GM13976 (cell line): Measurements from ENCODE around the gene POMC.
"Not testable (repeated sequence)": the region's sequence is repeated elsewhere in the genome, so short reads cannot be mapped to it uniquely, and the experiment has no call there.

ENCODE experiments used
- DNase-seq: peaks from one replicate; pipeline ENCODE4 v3.0.0; 2012; ENCODE audit warnings: low spot score
- CTCF ChIP-seq: IDR thresholded peaks from 2 replicates; pipeline ENCODE4 v1.5.1; 2012; ENCODE audit warnings: borderline replicate concordance, mild to moderate bottlenecking; ENCODE audit not compliant: insufficient read depth; ENCODE audit errors: extremely low read depth, missing control alignments, control extremely low read depth
- in situ Hi-C: fragments of 300-500 bp; cut with MboI; formaldehyde crosslinking; loops from one replicate; pipeline ENCODE4 v1.12.0; 2022; ENCODE audit warnings: low sequenced_read_pairs, mixed read lengths, inconsistent platforms; ENCODE audit not compliant: unreplicated experiment

POMC gene

GRCh38 chr2:25158096-25158852, 10.1 kb downstream of the POMC start:
- in situ Hi-C loops = no loop called here
- DNase-seq = no peak
- TF ChIP-seq CTCF = no peak

GRCh38 chr2:25155401-25155800, 13.0 kb downstream of the POMC start:
- in situ Hi-C loops = no loop called here
- no peak for TF ChIP-seq CTCF
- no peak for DNase-seq

- TF ChIP-seq CTCF = no peak
- in situ Hi-C loops = no loop called here
- DNase-seq = no peak
Measured at GRCh38 chr2:25151718-25152117, 16.7 kb downstream of the POMC start.

- in situ Hi-C loops, DNase-seq: not testable (repeated sequence)
Measured at GRCh38 chr2:25150993-25151392, 17.4 kb downstream of the POMC start.

GRCh38 chr2:25149646-25150045, 18.7 kb downstream of the POMC start:
- no peak for DNase-seq
- in situ Hi-C loops = loop anchor here (25.0 kb wide), 1 partner anchor 737 kb away; no protein-coding TSS in a partner anchor
- no peak for TF ChIP-seq CTCF

GRCh38 chr2:25146896-25147295, 21.5 kb downstream of the POMC start:
- DNase-seq = no peak
- in situ Hi-C loops = loop anchor here (25.0 kb wide), 1 partner anchor 735 kb away; no protein-coding TSS in a partner anchor
- TF ChIP-seq CTCF = no peak

GRCh38 chr2:25145803-25146202, 22.6 kb downstream of the POMC start:
- no peak for DNase-seq
- in situ Hi-C loops = loop anchor here (25.0 kb wide), 1 partner anchor 734 kb away; no protein-coding TSS in a partner anchor
- TF ChIP-seq CTCF = no peak
